Smooth muscle cell of bladder (primary cell): ENCODE measurements around the gene PDLIM7. TPM values are rescaled to one million over a fixed set of nuclear protein-coding genes. Genes with fewer than 3 reads are reported as not detected.

ENCODE experiments used
- total RNA-seq: library from RNA; depleted of rRNA; stranded (reverse); fragments of >200 nt; gene quantifications from 2 replicates; pipeline ENCODE4 v1.2.3, GENCODE V29; 2014

PDLIM7 gene, protein sequence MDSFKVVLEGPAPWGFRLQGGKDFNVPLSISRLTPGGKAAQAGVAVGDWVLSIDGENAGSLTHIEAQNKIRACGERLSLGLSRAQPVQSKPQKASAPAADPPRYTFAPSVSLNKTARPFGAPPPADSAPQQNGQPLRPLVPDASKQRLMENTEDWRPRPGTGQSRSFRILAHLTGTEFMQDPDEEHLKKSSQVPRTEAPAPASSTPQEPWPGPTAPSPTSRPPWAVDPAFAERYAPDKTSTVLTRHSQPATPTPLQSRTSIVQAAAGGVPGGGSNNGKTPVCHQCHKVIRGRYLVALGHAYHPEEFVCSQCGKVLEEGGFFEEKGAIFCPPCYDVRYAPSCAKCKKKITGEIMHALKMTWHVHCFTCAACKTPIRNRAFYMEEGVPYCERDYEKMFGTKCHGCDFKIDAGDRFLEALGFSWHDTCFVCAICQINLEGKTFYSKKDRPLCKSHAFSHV
- total RNA-seq: 72.1 and 84.4 TPM in 2 replicates

GRCh38 chr5:177497292-177498012 is at the start of gene PDLIM7:
Gene PDLIM7 (minus strand): TSS chr5:177497604. CDS start chr5:177496512, 1,092 bp downstream.

DNA sequence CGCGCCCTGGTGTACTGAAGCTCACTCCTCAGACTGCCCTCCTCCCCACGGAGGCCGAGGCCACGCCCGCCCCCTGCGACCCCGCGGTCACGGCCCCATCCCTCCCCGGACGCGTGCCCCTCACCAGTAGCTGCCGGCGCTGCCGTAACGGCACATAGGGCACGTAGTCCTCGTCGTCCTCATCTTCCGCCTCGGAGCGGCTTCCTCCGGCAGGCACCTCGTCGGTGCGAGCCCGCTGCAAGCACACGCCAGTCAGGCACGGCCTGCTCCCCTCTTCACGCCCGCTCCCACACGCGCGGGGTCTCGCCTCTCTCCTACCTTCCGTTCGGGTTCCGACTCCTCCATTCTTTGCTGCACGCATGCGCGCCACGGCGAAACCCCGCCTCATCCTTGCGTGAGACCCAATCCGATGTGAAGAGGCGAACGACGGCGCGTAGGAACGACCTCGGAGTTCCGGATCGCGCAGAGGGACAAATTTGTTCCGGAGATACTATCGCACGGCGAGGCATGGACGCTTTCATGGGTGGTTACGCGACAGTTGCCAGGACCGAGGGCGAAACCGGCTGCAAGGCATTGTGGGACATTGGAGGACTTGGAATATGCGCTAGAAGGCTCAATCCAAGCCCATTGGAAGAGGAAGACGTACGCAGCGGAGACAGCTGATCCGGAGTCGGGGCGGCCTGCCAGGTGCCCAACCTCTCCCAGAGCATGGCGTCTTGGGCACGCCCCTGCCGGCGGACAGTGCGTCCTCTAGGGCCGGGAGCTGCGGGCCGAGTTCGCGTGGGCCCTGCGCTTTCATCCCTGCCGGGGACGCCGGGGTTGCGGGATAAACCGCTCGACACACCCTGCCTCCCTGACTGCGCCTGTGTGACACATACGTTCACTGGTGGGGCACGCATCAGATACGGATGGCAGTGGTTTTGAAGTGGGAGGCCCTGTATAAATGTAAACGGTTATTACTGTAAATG is 19.5 kb upstream of the PDLIM7 start, which contains the start of gene DDX41:
TSS of gene DDX41 (minus strand) at position 361 of the 968 bp plus-strand sequence. CDS start at position 345, 16 bp downstream.

GRCh38 chr5:177509381-177509951 is 12.1 kb upstream of the PDLIM7 start, which contains the start of gene DOK3:
Gene DOK3 (minus strand): TSS chr5:177509826. CDS start chr5:177509540, 286 bp downstream.

DNA sequence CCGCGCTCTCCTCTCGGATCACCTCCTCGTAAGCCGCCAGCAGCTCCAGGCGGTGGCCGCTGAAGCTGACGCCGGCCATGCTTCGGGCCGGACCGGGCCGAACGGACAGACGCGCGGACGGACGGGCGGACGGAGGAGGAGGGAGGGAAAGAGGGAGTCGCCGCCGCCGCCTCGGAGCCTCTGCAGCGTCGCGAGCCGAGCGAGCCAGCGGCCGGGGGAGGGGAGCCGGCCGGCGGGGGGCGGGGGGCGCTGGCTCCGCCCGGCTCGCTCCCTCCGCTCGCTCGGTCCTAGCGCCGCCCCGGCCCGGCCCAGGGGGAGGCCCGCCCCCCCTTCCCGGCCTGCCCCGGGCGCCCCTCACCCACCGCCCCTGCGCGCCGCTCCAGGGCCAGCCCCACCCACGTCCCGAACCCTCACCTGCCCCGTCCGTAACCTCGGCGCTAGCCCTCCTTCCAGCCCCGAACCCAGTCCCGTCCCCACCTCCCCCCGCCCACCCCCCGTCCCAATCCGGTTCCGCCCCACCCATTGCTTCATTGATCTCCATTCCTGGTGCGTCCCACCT is 23.9 kb downstream of the PDLIM7 start, which contains the start of gene DBN1:
TSS of gene DBN1 (minus strand) at position 192 of the 559 bp plus-strand sequence. CDS start at position 79, 113 bp downstream.

DNA sequence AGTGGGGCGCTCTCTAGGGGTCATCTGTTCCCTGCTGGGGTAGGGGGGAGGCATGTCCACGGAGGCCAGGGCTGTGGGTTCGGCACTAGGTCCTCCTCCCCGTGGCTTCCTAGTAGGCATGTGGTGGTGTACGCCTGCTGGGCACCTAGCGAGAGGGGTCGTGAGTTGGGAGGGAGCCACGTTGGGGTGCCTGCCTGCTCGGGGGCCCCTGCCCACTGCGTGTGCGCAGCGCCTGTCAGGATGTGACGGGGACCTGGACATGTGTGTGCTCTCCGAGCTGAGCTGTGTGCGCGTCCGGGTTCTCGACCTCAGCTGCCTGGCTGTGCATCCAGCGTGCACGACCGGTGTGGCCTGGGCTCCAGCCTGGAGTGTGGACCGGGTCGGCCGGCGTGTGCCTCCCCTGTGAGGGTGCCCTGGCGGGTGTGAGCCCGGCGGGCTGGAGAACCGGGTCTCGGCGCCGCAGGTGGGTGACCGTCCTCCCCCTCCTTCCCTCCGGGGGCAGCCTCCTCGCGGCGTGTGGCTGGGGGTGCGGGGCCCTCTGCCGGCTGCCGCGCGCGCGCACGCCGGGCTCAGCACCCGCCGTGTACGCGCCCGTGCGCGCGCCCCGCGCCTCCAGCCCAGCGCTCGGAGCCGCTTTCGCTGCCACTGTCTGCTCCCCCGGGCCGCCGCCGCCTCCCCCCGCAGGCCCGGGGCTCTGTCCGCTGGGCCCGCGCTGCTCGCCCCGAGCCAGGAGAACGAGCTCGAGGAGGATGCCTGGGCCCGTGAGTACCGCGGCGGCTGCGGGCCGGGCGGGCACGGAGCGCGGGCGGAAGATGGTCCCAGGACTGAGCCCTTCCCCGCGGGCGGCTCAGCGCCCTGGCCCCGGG is 51.0 kb downstream of the PDLIM7 start, which contains the start of gene PRR7:
TSS of gene PRR7 (plus strand) at position 615 of the 866 bp plus-strand sequence. CDS start 8,254 bp downstream, outside the sequence.

Other genes starting within 250 kb of the PDLIM7 start
- 25.7 and 28.5 TPM in 2 replicates for gene RAB24, start 193.9 kb downstream of the PDLIM7 start, total RNA-seq
- 86.3 and 92.4 TPM in 2 replicates for gene PRELID1, start 193.8 kb downstream of the PDLIM7 start, total RNA-seq
- 0.65 and 1.3 TPM in 2 replicates for gene MXD3, start 185.7 kb downstream of the PDLIM7 start, total RNA-seq
- gene LMAN2, start 145.9 kb downstream of the PDLIM7 start, total RNA-seq: 488 and 547 TPM in 2 replicates
- gene RGS14, start 139.7 kb downstream of the PDLIM7 start, total RNA-seq: 4.0 and 5.0 TPM in 2 replicates
- gene SLC34A1, start 113.2 kb downstream of the PDLIM7 start, total RNA-seq: not detected in 2 replicates
- gene PFN3, start 96.9 kb downstream of the PDLIM7 start, total RNA-seq: not detected in 2 replicates
- 0.18 and 0.28 TPM in 2 replicates for gene F12, start 88.0 kb downstream of the PDLIM7 start, total RNA-seq
- gene GRK6, start 70.9 kb downstream of the PDLIM7 start, total RNA-seq: 17.5 and 23.2 TPM in 2 replicates
- 2.7 and 3.0 TPM in 2 replicates for gene PRR7, start 50.8 kb downstream of the PDLIM7 start, total RNA-seq
- 130 and 139 TPM in 2 replicates for gene DBN1, start 24.0 kb downstream of the PDLIM7 start, total RNA-seq
- gene DOK3, start 12.2 kb upstream of the PDLIM7 start, total RNA-seq: 1.7 and 2.3 TPM in 2 replicates
- gene DDX41, start 19.4 kb upstream of the PDLIM7 start, total RNA-seq: 88.7 and 149 TPM in 2 replicates
- 12.2 and 14.1 TPM in 2 replicates for gene FAM193B, start 57.0 kb upstream of the PDLIM7 start, total RNA-seq
- 192 and 233 TPM in 2 replicates for gene TMED9, start 94.6 kb upstream of the PDLIM7 start, total RNA-seq
- gene B4GALT7, start 102.5 kb upstream of the PDLIM7 start, total RNA-seq: 36.3 and 43.5 TPM in 2 replicates